ENCODE measurements around the gene PPP6R2. TPM values are rescaled to one million over a fixed set of nuclear protein-coding genes. Genes with fewer than 3 reads are reported as not detected.

PPP6R2 gene
- total and polyA plus RNA-seq, 2 donors (not counting 3 experiments of a cell fraction or from before 2014, with no cell fraction given), result 38.6 to 54.6 TPM

GRCh38 chr22:50318356-50318697 is 24.8 kb upstream of the PPP6R2 start:
- H3K9me1 ChIP-seq (replicated peaks; ENCODE audit: control insufficient read depth, extremely low read depth, insufficient read depth, low read length), result no peaks in the 10 kb centered on the region
- intact Hi-C loops (cut with micrococcal nuclease) (no loop called here), dilution Hi-C loops (cut with MboI; ENCODE audit: extremely low pct_ligation_motif_present, low sequenced_read_pairs) (no loop called here)
- no peaks in the 10 kb centered on the region for H3K36me3 ChIP-seq (ENCODE audit: control insufficient read depth in 2 of 2, extremely low read depth in 1 of 2, insufficient read depth in 2 of 2, low read length in 2 of 2)
- H3K4me2 ChIP-seq (ENCODE audit: insufficient read depth, low read length), result no peak overlapping the region
- ChIA-PET CTCF (no interaction called here), POLR2A (no interaction called here)
- no peak overlapping the region for H3K9ac ChIP-seq (replicated peaks; ENCODE audit: extremely low read depth, insufficient read depth, low read length)
- no peak overlapping the region for H3K4me3 ChIP-seq (replicated peaks in 1 of 3; ENCODE audit: insufficient read depth in 1 of 3, low read depth in 1 of 3, low read length in 3 of 3)
- no peaks in the 10 kb centered on the region for H4K20me1 ChIP-seq (replicated peaks; ENCODE audit: control insufficient read depth, extremely low read depth, insufficient read depth, low read length)
- no peaks in the 10 kb centered on the region for H3K27me3 ChIP-seq (ENCODE audit: control insufficient read depth in 2 of 2, insufficient read depth in 2 of 2, low read length in 2 of 2)
- no peak for DNase-seq (ENCODE audit: low read depth, low spot score)
- H3K9me3 ChIP-seq (replicated peaks; ENCODE audit: control insufficient read depth, insufficient read depth, low read length), result no peaks in the 10 kb centered on the region
- H3K4me1 ChIP-seq (ENCODE audit: control insufficient read depth, extremely low read depth, insufficient read depth, low read length), result peaks cover 9% of the 10 kb centered on the region
- no TSS peak for BruUV-seq (replicated peaks)
- no peaks in the 10 kb centered on the region for H3K79me2 ChIP-seq (ENCODE audit: control insufficient read depth, insufficient read depth, low read length)
- no peak for FAIRE-seq
- TF ChIP-seq POLR2A (IDR thresholded peaks at IDR 0.05; ENCODE audit: low read depth, low read length), result no peak
- no peak for TF ChIP-seq MYC (IDR thresholded peaks at IDR 0.05; ENCODE audit: low read depth, low read length)
- TF ChIP-seq POLR2AphosphoS5 (IDR thresholded peaks at IDR 0.05; ENCODE audit: insufficient read depth, low read depth, low read length), result no peak
- TF ChIP-seq FOS (IDR thresholded peaks at IDR 0.05; ENCODE audit: borderline replicate concordance, insufficient read depth, low read length), result no peak
- TF ChIP-seq GATA2 (IDR thresholded peaks at IDR 0.05; ENCODE audit: insufficient read depth, insufficient read length, low read depth, low read length), result no peak
- TF ChIP-seq JUN (IDR thresholded peaks at IDR 0.05; ENCODE audit: borderline replicate concordance, insufficient read depth, insufficient read length, low read depth), result no peak
- TF ChIP-seq, protein P1, sequence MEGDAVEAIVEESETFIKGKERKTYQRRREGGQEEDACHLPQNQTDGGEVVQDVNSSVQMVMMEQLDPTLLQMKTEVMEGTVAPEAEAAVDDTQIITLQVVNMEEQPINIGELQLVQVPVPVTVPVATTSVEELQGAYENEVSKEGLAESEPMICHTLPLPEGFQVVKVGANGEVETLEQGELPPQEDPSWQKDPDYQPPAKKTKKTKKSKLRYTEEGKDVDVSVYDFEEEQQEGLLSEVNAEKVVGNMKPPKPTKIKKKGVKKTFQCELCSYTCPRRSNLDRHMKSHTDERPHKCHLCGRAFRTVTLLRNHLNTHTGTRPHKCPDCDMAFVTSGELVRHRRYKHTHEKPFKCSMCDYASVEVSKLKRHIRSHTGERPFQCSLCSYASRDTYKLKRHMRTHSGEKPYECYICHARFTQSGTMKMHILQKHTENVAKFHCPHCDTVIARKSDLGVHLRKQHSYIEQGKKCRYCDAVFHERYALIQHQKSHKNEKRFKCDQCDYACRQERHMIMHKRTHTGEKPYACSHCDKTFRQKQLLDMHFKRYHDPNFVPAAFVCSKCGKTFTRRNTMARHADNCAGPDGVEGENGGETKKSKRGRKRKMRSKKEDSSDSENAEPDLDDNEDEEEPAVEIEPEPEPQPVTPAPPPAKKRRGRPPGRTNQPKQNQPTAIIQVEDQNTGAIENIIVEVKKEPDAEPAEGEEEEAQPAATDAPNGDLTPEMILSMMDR (IDR thresholded peaks at IDR 0.05; ENCODE audit: extremely low read depth in 1 of 2, insufficient read depth in 1 of 2, low read depth in 1 of 2, low read length in 2 of 2), result no peak
- no peak for TF ChIP-seq EZH2 (IDR thresholded peaks at IDR 0.05; ENCODE audit: borderline replicate concordance, low read depth, low read length, severe bottlenecking)
- TF ChIP-seq MAX (IDR thresholded peaks at IDR 0.05; ENCODE audit: insufficient read depth, insufficient read length), result no peak
- no peak overlapping the region for H2AFZ ChIP-seq (ENCODE audit: low read depth, low read length)
- no peak overlapping the region for H3K27ac ChIP-seq (ENCODE audit: insufficient read depth, low read depth, low read length)
